PC-9 (cell line): Measurements from ENCODE around the gene INPP5B.

Experiments used
- EZH2 ChIP-seq: fragments of 200-600 bp; sonication (generic); IDR thresholded peaks from 2 replicates; pipeline ENCODE4 v1.8.0; 2017; ENCODE audit warnings: antibody characterized with exemption, low read depth
- TF ChIP-seq, protein P1 (sequence below): fragments of 200-600 bp; sonication (generic); conservative IDR thresholded peaks from 2 replicates; pipeline ENCODE4 v1.6.1; 2017; ENCODE audit warnings: mixed run types, antibody characterized with exemption, mild to moderate bottlenecking, moderate library complexity

- TF ChIP-seq, protein P1, sequence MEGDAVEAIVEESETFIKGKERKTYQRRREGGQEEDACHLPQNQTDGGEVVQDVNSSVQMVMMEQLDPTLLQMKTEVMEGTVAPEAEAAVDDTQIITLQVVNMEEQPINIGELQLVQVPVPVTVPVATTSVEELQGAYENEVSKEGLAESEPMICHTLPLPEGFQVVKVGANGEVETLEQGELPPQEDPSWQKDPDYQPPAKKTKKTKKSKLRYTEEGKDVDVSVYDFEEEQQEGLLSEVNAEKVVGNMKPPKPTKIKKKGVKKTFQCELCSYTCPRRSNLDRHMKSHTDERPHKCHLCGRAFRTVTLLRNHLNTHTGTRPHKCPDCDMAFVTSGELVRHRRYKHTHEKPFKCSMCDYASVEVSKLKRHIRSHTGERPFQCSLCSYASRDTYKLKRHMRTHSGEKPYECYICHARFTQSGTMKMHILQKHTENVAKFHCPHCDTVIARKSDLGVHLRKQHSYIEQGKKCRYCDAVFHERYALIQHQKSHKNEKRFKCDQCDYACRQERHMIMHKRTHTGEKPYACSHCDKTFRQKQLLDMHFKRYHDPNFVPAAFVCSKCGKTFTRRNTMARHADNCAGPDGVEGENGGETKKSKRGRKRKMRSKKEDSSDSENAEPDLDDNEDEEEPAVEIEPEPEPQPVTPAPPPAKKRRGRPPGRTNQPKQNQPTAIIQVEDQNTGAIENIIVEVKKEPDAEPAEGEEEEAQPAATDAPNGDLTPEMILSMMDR, result no peak
- TF ChIP-seq EZH2, result no peak
Measured at GRCh38 chr1:37846647-37847339, 100.1 kb downstream of the INPP5B start.
